Measurements from ENCODE around the gene ATP6V1C2.
"Not testable (repeated sequence)": the region's sequence is repeated elsewhere in the genome, so short reads cannot be mapped to it uniquely, and the experiment has no call there.

Gene ATP6V1C2

GRCh38 chr2:10796703-10797102 lies 75.3 kb downstream of the ATP6V1C2 start:
- peaks cover 97% of the 10 kb centered on the region for H3K36me3 ChIP-seq (ENCODE audit: control insufficient read depth, insufficient read depth, low read length)
- 100% methylated on average over 1 of the region's 2 CpGs for WGBS, 2 experiments (ENCODE audit: insufficient coverage in 2 of 2)
- H3K9me3 ChIP-seq (ENCODE audit: control insufficient read depth, low read length) = no peaks in the 10 kb centered on the region
- H3K4me3 ChIP-seq (ENCODE audit: extremely low read depth, insufficient read depth, low read length, poor library complexity, severe bottlenecking) = no peak overlapping the region
- no peak overlapping the region for H3K27ac ChIP-seq (ENCODE audit: low read depth, low read length, severe bottlenecking)
- no peaks in the 10 kb centered on the region for H3K4me1 ChIP-seq (ENCODE audit: control insufficient read depth, insufficient read depth, low read length, poor library complexity, severe bottlenecking)

DNA sequence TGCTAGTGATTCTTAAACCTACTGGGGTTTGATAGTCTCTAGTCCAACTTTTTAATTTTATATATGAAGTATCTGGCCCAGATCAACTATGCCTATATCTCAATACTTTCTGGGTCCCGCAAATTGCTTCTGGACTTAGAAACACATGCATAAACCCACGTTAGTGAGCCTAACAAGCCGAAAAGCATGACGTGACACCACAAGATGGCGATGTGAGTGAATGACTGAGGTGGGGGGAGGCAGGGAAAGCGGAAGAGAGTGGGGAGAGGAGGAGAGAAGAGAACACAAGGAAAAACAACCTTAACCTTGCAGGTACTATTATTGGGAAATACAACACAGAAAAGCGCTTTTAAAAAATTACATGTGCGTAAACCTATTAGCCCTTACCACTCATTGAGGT lies 77.4 kb downstream of the ATP6V1C2 start:
- peaks cover 92% of the 10 kb centered on the region for H3K36me3 ChIP-seq (ENCODE audit: control insufficient read depth, insufficient read depth, low read length)
- no peaks in the 10 kb centered on the region for H3K9me3 ChIP-seq (ENCODE audit: control insufficient read depth, low read length)
- no peaks in the 10 kb centered on the region for H3K4me1 ChIP-seq (ENCODE audit: control insufficient read depth, insufficient read depth, low read length, poor library complexity, severe bottlenecking)
- H3K4me3 ChIP-seq (ENCODE audit: extremely low read depth, insufficient read depth, low read length, poor library complexity, severe bottlenecking) = no peak overlapping the region
- no peak overlapping the region for H3K27ac ChIP-seq (ENCODE audit: low read depth, low read length, severe bottlenecking)
- 40% methylated on average over 2 of the region's 8 CpGs; no CpG with 5 or more reads in 1 of the 2 experiments for WGBS, 2 experiments (ENCODE audit: insufficient coverage in 2 of 2)

GRCh38 chr2:10800163-10800562 lies 78.7 kb downstream of the ATP6V1C2 start:
- no peaks in the 10 kb centered on the region for H3K4me1 ChIP-seq (ENCODE audit: control insufficient read depth, insufficient read depth, low read length, poor library complexity, severe bottlenecking)
- H3K9me3 ChIP-seq (ENCODE audit: control insufficient read depth, low read length) = no peaks in the 10 kb centered on the region
- H3K36me3 ChIP-seq (ENCODE audit: control insufficient read depth, insufficient read depth, low read length) = peaks cover 80% of the 10 kb centered on the region
- 97% methylated on average over 3 of the region's 4 CpGs for WGBS, 2 experiments (ENCODE audit: insufficient coverage in 2 of 2)
- H3K27ac ChIP-seq (ENCODE audit: low read depth, low read length, severe bottlenecking) = no peak overlapping the region
- no peak overlapping the region for H3K4me3 ChIP-seq (ENCODE audit: extremely low read depth, insufficient read depth, low read length, poor library complexity, severe bottlenecking)

- 85 to 89% methylated on average over 7 to 8 of the region's 8 CpGs for WGBS, 2 experiments (ENCODE audit: insufficient coverage in 2 of 2)
- Histone ChIP-seq H3K4me3 (ENCODE audit: extremely low read depth, insufficient read depth, low read length, poor library complexity, severe bottlenecking) (no peak overlapping the region), H3K27ac (ENCODE audit: low read depth, low read length, severe bottlenecking) (no peak overlapping the region), H3K36me3 (ENCODE audit: control insufficient read depth, insufficient read depth, low read length) (peaks cover 68% of the 10 kb centered on the region), H3K9me3 (ENCODE audit: control insufficient read depth, low read length) (no peaks in the 10 kb centered on the region), H3K4me1 (ENCODE audit: control insufficient read depth, insufficient read depth, low read length, poor library complexity, severe bottlenecking) (no peaks in the 10 kb centered on the region)
Observed at GRCh38 chr2:10802657-10803056, 81.2 kb downstream of the ATP6V1C2 start.

DNA sequence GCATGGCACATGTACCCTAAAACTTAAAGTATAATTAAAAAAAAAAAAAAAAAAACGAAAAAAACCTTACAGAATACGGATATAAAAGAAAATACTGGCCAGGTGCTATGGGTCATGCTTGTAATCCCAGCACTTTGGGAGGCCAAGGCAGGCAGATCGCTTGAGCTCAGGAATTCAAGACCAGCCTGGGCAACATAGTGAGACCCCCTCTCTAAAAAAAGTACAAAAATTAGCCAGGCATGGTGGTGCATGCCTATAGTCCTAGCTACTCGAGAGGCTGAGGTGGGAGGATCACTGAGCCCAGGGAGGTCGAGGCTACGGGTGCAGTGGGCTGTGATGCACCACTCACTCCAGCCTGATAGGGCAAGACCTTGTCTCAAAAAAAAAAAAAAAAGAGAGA lies 84.6 kb downstream of the ATP6V1C2 start:
- peaks cover 48% of the 10 kb centered on the region for H3K36me3 ChIP-seq (ENCODE audit: control insufficient read depth, insufficient read depth, low read length)
- not testable (repeated sequence) for H3K9me3 ChIP-seq (ENCODE audit: control insufficient read depth, low read length); H3K27ac ChIP-seq (ENCODE audit: low read depth, low read length, severe bottlenecking); H3K4me1 ChIP-seq (ENCODE audit: control insufficient read depth, insufficient read depth, low read length, poor library complexity, severe bottlenecking); H3K4me3 ChIP-seq (ENCODE audit: extremely low read depth, insufficient read depth, low read length, poor library complexity, severe bottlenecking)
- 95 to 100% methylated on average over 5 of the region's 6 CpGs for WGBS, 2 experiments (ENCODE audit: insufficient coverage in 2 of 2)

DNA sequence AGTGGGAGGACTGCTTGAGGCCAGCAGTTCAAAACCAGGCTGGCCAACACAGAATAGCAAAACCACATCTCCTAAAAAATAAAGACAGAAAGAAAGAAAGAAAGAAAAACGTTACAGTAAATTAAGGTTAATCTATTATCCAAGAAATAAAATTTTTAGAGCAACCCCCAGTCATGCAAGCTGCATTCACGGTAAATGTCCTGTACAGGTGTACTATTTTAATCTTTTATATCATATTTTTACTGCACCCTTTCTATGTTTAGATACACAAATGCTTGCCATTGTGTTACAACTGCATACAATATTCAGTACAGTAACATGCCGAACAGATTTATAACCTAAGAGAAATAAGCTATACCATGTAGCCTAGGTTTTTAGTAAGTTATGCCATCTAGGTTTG lies 85.1 kb downstream of the ATP6V1C2 start:
- WGBS, 2 experiments (ENCODE audit: insufficient coverage in 2 of 2) = no CpG with 5 or more reads among the region's 3 CpGs
- Histone ChIP-seq H3K27ac (ENCODE audit: low read depth, low read length, severe bottlenecking) (no peak overlapping the region), H3K36me3 (ENCODE audit: control insufficient read depth, insufficient read depth, low read length) (peaks cover 43% of the 10 kb centered on the region), H3K9me3 (ENCODE audit: control insufficient read depth, low read length) (no peaks in the 10 kb centered on the region), H3K4me1 (ENCODE audit: control insufficient read depth, insufficient read depth, low read length, poor library complexity, severe bottlenecking) (peaks cover 5% of the 10 kb centered on the region), H3K4me3 (ENCODE audit: extremely low read depth, insufficient read depth, low read length, poor library complexity, severe bottlenecking) (no peak overlapping the region)

- no peak overlapping the region for H3K27ac ChIP-seq (ENCODE audit: low read depth, low read length, severe bottlenecking)
- H3K4me1 ChIP-seq (ENCODE audit: control insufficient read depth, insufficient read depth, low read length, poor library complexity, severe bottlenecking) = peaks cover 11% of the 10 kb centered on the region
- 58 to 71% methylated on average over 3 to 4 of the region's 8 CpGs for WGBS, 2 experiments (ENCODE audit: insufficient coverage in 2 of 2)
Observed at GRCh38 chr2:10810202-10811161, 89.1 kb downstream of the ATP6V1C2 start.

GRCh38 chr2:10811517-10811916 lies 90.1 kb downstream of the ATP6V1C2 start:
- peak overlapping the region; percentile 77 for H3K4me3 ChIP-seq (ENCODE audit: extremely low read depth, insufficient read depth, low read length, poor library complexity, severe bottlenecking)
- H3K9me3 ChIP-seq (ENCODE audit: control insufficient read depth, low read length) = no peaks in the 10 kb centered on the region
- no peak overlapping the region for H3K27ac ChIP-seq (ENCODE audit: low read depth, low read length, severe bottlenecking)
- H3K36me3 ChIP-seq (ENCODE audit: control insufficient read depth, insufficient read depth, low read length) = peaks cover 20% of the 10 kb centered on the region
- peaks cover 11% of the 10 kb centered on the region for H3K4me1 ChIP-seq (ENCODE audit: control insufficient read depth, insufficient read depth, low read length, poor library complexity, severe bottlenecking)
- WGBS, 2 experiments (ENCODE audit: insufficient coverage in 2 of 2) = 1 to 2% methylated on average over 14 of the region's 14 CpGs

More at GRCh38 chr2:10810202-10811161, 89.1 kb downstream of the ATP6V1C2 start:
- Histone ChIP-seq H3K36me3 (ENCODE audit: control insufficient read depth, insufficient read depth, low read length) (peaks cover 26% of the 10 kb centered on the region), H3K9me3 (ENCODE audit: control insufficient read depth, low read length) (no peaks in the 10 kb centered on the region), H3K4me3 (ENCODE audit: extremely low read depth, insufficient read depth, low read length, poor library complexity, severe bottlenecking) (peak overlapping the region; percentile 77)

GRCh38 chr2:10812362-10813162 lies 91.1 kb downstream of the ATP6V1C2 start, which contains the start of gene PDIA6:
Gene PDIA6, minus strand, starts transcription at chr2:10812785. Its CDS starts 89 bp downstream, at chr2:10812696.
- 0% methylated on average over 52 to 63 of the region's 98 CpGs for WGBS, 2 experiments (ENCODE audit: insufficient coverage in 2 of 2)
- no peaks in the 10 kb centered on the region for H3K9me3 ChIP-seq (ENCODE audit: control insufficient read depth, low read length)
- peaks cover 14% of the 10 kb centered on the region for H3K36me3 ChIP-seq (ENCODE audit: control insufficient read depth, insufficient read depth, low read length)
- H3K27ac ChIP-seq (ENCODE audit: low read depth, low read length, severe bottlenecking) = peak within 1 kb of the TSS; percentile 88
- peaks cover 11% of the 10 kb centered on the region for H3K4me1 ChIP-seq (ENCODE audit: control insufficient read depth, insufficient read depth, low read length, poor library complexity, severe bottlenecking)
- H3K4me3 ChIP-seq (ENCODE audit: extremely low read depth, insufficient read depth, low read length, poor library complexity, severe bottlenecking) = peak within 1 kb of the TSS; percentile 77

DNA sequence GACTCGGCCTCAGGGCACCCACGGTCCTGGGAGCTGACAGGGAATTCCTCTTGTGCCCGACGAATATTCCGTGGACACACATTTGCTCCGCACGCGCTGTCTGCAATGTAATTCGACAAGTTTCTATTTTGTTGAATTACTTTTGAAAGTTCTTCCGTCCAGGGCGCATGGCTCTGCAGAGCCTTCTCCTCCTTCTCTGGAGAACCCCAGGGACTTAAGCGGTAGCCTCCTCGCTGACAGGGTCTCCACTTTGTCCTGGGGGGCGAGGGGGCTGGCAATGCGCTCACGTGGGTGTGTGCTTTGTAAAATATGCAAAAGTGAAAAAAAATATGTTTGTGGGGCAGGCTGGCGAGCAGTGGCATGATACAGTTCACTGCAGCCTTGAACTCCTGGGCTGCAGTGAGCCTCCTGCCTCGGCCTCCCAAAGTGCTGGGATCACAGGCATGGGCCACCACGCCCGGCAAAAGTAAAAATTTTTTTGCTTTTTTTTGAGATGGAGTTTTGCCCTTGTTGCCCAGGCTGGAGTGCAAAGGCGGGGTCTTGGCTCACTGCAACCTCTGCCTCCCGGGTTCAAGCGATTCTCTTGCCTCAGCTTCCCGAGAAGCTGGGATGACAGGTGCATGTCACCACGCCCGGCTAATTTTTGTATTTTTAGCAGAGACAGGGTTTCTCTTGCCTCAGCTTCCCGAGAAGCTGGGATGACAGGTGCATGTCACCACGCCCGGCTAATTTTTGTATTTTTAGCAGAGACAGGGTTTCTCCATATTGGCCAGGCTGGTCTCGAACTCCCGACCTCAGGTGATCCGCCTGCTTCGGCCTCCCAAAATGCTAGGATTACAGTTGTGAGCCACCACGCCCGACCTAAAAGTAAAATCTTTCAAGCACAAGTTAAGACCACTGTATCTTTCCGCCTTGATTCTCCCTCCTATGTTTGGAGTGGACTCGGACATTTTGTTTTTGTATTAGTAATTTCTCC lies 92.0 kb downstream of the ATP6V1C2 start:
- not testable (repeated sequence) for H3K4me1 ChIP-seq (ENCODE audit: control insufficient read depth, insufficient read depth, low read length, poor library complexity, severe bottlenecking); H3K36me3 ChIP-seq (ENCODE audit: control insufficient read depth, insufficient read depth, low read length); H3K27ac ChIP-seq (ENCODE audit: low read depth, low read length, severe bottlenecking); H3K9me3 ChIP-seq (ENCODE audit: control insufficient read depth, low read length)
- WGBS, 2 experiments (ENCODE audit: insufficient coverage in 2 of 2) = 66 to 70% methylated on average over 27 to 32 of the region's 37 CpGs
- H3K4me3 ChIP-seq (ENCODE audit: extremely low read depth, insufficient read depth, low read length, poor library complexity, severe bottlenecking) = peak overlapping the region; percentile 77

Data from mesodermal cell (in vitro differentiated cells).